GM21737 (cell line): Measurements from ENCODE around the gene CKB.
"Not testable (repeated sequence)": the region's sequence is repeated elsewhere in the genome, so short reads cannot be mapped to it uniquely, and the experiment has no call there.

Experiments used
- ATAC-seq: cut with Tn5 transposase; IDR thresholded peaks from one replicate; pipeline ENCODE4 v1.9.1; 2021; ENCODE audit warnings: mild to moderate bottlenecking, moderate library complexity; ENCODE audit not compliant: unreplicated experiment

Gene CKB

GRCh38 chr14:103528146-103528586 is 5.5 kb upstream of the CKB start:
- no peak for ATAC-seq

- ATAC-seq, result peak; percentile 47
Measured at GRCh38 chr14:103527408-103528145, 4.9 kb upstream of the CKB start.

GRCh38 chr14:103526914-103527248 is 4.3 kb upstream of the CKB start:
- no peak for ATAC-seq

- ATAC-seq, result no peak
Measured at GRCh38 chr14:103526247-103526913, 3.8 kb upstream of the CKB start.

GRCh38 chr14:103525430-103526246 is 3.0 kb upstream of the CKB start:
- not testable (repeated sequence) for ATAC-seq

- no peak for ATAC-seq
Measured at GRCh38 chr14:103524002-103524935, 1.6 kb upstream of the CKB start.

- no peak for ATAC-seq
Measured at GRCh38 chr14:103523575-103523954, 935 bp upstream of the CKB start.

- no peak for ATAC-seq
Measured at GRCh38 chr14:103521951-103522563, 573 bp downstream of the CKB start.

- peak; percentile 3 for ATAC-seq
Measured at GRCh38 chr14:103521438-103521950, 1.1 kb downstream of the CKB start.

- ATAC-seq, result peak; percentile 36
Measured at GRCh38 chr14:103520657-103521437, 1.8 kb downstream of the CKB start.

- no peak for ATAC-seq
Measured at GRCh38 chr14:103520269-103520656, 2.4 kb downstream of the CKB start.

- ATAC-seq, result no peak
Measured at GRCh38 chr14:103519837-103520212, 2.8 kb downstream of the CKB start.

- no peak for ATAC-seq
Measured at GRCh38 chr14:103519043-103519836, 3.4 kb downstream of the CKB start.

- ATAC-seq, result no peak
Measured at GRCh38 chr14:103518422-103519042, 4.1 kb downstream of the CKB start.

- no peak for ATAC-seq
Measured at GRCh38 chr14:103517721-103518421, 4.8 kb downstream of the CKB start.

GRCh38 chr14:103517174-103517566 is 5.5 kb downstream of the CKB start:
- ATAC-seq, result no peak

- ATAC-seq, result no peak
Measured at GRCh38 chr14:103516426-103517173, 6.0 kb downstream of the CKB start.
